HUES48 (cell line): ENCODE results near the gene CD36.

Experiments
- H3K27ac ChIP-seq: one replicate; pipeline ENCODE4 v1.7.0; 2013; ENCODE audit warnings: low read depth, low read length, inconsistent platforms
- H3K27me3 ChIP-seq: 2 replicates; pipeline ENCODE4 v1.6.1; 2013; ENCODE audit warnings: mild to moderate bottlenecking, low read length; ENCODE audit not compliant: control insufficient read depth, insufficient read depth
- H3K36me3 ChIP-seq: 2 replicates; pipeline ENCODE4 v1.6.1; 2013; ENCODE audit warnings: low read length; ENCODE audit not compliant: control insufficient read depth, insufficient read depth
- H3K4me1 ChIP-seq: 2 replicates; pipeline ENCODE4 v1.6.1; 2013; ENCODE audit warnings: mild to moderate bottlenecking, low read length; ENCODE audit not compliant: control insufficient read depth, insufficient read depth
- H3K4me3 ChIP-seq: 2 replicates; pipeline ENCODE4 v1.5.1; 2013; ENCODE audit warnings: mild to moderate bottlenecking, low read depth, low read length
- H3K9ac ChIP-seq: 2 replicates; pipeline ENCODE4 v1.6.1; 2013; ENCODE audit warnings: mild to moderate bottlenecking, low read depth, low read length, moderate library complexity
- H3K9me3 ChIP-seq: 2 replicates; pipeline ENCODE4 v1.6.1; 2013; ENCODE audit warnings: low read length; ENCODE audit not compliant: control insufficient read depth, insufficient read depth

CD36 gene

GRCh38 chr7:80671744-80672143, 33.3 kb downstream of the CD36 start:
- H3K9ac ChIP-seq: no peak overlapping the region
- H3K27ac ChIP-seq: no peak overlapping the region
- no peaks in the 10 kb centered on the region for H3K9me3 ChIP-seq
- H3K4me1 ChIP-seq: no peaks in the 10 kb centered on the region
- no peaks in the 10 kb centered on the region for H3K36me3 ChIP-seq
- H3K4me3 ChIP-seq: no peak overlapping the region
- H3K27me3 ChIP-seq: no peaks in the 10 kb centered on the region

GRCh38 chr7:80675090-80675489, 36.6 kb downstream of the CD36 start:
- no peaks in the 10 kb centered on the region for H3K36me3 ChIP-seq
- H3K4me3 ChIP-seq: no peak overlapping the region
- no peaks in the 10 kb centered on the region for H3K27me3 ChIP-seq
- H3K9ac ChIP-seq: no peak overlapping the region
- H3K27ac ChIP-seq: no peak overlapping the region
- no peaks in the 10 kb centered on the region for H3K4me1 ChIP-seq
- no peaks in the 10 kb centered on the region for H3K9me3 ChIP-seq

DNA sequence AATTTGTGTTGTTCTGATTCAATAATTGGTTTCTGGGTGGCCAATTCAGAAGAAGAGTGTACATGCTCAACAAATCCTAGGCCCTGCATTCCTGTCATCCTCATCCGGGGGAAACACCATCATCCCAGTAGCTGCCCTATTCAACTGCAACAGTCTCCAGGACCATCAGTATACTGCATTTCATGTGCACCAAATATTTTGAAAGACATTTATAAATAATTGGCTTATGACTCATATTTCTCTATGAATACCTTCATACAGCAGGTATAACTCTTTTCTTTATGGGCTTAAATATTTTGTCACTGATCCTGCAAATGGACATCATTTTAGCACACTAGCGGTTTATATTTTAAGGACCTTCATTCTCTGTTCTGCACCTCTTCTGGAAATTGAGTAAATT, 38.0 kb downstream of the CD36 start:
- H3K27me3 ChIP-seq: no peaks in the 10 kb centered on the region
- no peak overlapping the region for H3K27ac ChIP-seq
- H3K4me1 ChIP-seq: no peaks in the 10 kb centered on the region
- no peaks in the 10 kb centered on the region for H3K36me3 ChIP-seq
- no peak overlapping the region for H3K4me3 ChIP-seq
- no peak overlapping the region for H3K9ac ChIP-seq
- no peaks in the 10 kb centered on the region for H3K9me3 ChIP-seq

DNA sequence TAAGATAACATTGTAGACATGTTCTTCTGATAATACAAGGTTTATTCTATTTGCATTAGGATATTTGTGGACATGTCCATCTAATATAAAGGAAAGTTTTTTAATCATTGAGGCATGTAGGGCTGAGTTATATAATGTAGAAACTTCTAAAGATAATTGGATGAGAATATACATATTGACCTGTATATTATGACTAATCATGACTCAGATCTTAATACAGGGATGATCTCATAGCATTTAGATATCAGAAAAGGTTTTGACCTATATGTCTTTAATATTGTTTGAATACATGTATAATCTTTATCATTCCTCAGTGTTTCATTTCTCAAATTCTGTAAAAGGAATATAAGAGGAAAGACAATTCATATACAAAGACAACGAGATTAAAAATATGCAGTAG, 39.2 kb downstream of the CD36 start:
- Histone ChIP-seq H3K9ac (no peak overlapping the region), H3K27ac (no peak overlapping the region), H3K9me3 (no peaks in the 10 kb centered on the region)

GRCh38 chr7:80678707-80679106, 40.3 kb downstream of the CD36 start:
- Histone ChIP-seq H3K4me1 (no peaks in the 10 kb centered on the region), H3K4me3 (no peak overlapping the region), H3K27me3 (no peaks in the 10 kb centered on the region), H3K36me3 (no peaks in the 10 kb centered on the region), H3K27ac (no peak overlapping the region), H3K9ac (no peak overlapping the region), H3K9me3 (no peaks in the 10 kb centered on the region)

More for the DNA sequence above, 39.2 kb downstream of the CD36 start:
- Histone ChIP-seq H3K4me1 (no peaks in the 10 kb centered on the region), H3K36me3 (no peaks in the 10 kb centered on the region), H3K27me3 (no peaks in the 10 kb centered on the region), H3K4me3 (no peak overlapping the region)

DNA sequence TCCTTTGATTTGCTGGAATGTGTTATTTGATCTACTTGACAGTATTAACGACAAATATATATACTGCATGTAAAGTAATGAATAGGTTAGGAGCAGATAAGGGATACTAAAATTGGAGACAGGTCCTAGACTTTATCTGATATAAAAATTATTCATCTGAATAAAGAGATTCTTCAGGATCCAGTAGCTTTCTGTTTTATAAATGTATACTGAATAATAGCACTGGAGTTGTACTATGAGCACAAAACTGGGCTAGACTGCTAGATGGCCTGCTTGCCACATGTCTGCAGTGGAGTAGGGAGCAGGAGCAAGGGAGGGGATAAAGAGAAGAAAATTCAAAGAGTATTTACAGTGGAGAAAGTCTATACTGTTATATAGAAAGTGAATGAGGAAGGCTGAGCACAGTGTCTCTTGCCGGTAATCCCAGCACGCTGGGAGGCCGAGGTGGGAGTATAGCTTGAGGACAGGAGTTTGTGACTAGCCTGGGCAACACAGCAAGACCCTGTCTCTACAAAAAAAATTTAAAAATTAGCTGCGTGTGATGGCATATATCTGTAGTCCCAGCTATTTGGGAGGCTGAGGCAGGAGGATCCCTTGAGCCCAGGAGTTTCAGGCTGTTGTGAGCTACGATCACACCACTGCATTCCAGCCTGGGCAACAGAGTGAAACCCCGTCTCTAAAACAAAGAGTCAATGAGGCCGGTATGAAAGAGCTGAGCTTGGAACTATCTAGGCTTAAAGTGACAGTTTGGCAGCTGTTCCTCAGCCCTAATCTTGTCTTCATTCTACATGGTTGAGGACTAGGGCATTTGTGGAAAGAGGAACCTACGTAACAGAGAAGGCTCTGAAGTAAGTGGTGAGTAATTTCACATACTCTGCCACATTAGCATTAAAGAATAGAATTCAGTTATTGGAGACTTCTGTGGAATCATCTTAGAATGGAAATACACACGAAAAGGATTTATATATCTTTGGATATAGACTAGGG, 41.8 kb downstream of the CD36 start:
- Histone ChIP-seq H3K27me3 (no peaks in the 10 kb centered on the region), H3K9me3 (no peaks in the 10 kb centered on the region; the same call in 1 of the 2 replicates), H3K36me3 (no peaks in the 10 kb centered on the region), H3K4me1 (no peaks in the 10 kb centered on the region), H3K27ac (no peak overlapping the region), H3K9ac (no peak overlapping the region), H3K4me3 (no peak overlapping the region)

DNA sequence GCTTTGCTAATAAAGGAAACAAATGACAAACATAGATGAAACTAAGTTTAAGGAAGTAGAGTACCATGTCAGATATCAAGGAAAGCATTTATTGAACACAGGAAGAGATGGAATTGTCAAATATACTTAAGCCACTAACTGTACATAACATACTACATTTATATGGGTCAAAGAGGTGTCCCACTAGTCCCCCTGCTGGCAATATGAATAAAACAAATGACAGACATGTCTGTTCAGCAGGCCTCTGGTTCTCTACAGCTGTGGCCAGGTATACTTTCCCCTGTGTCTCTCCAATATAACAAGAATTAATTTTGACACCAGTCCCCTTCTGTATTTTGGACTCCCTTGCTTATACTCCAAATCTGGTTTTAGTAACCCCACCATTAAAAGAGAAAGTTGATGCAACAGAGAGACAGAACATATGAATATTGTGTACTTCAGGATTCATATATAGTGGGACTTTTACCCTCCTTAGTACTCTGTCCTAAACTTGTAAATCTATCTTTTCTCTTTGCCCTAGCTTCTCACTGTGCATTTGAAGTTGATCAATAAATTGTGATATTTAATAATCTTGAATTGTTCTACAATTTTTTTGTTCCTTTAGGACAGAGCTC, 42.9 kb downstream of the CD36 start:
- Histone ChIP-seq H3K4me3 (no peak overlapping the region), H3K27ac (no peak overlapping the region), H3K9ac (no peak overlapping the region), H3K9me3 (no peaks in the 10 kb centered on the region; the same call in 1 of the 2 replicates), H3K36me3 (no peaks in the 10 kb centered on the region), H3K4me1 (no peaks in the 10 kb centered on the region), H3K27me3 (no peaks in the 10 kb centered on the region)

GRCh38 chr7:80682744-80683143, 44.3 kb downstream of the CD36 start:
- no peaks in the 10 kb centered on the region for H3K27me3 ChIP-seq
- H3K4me3 ChIP-seq: no peak overlapping the region
- no peaks in the 10 kb centered on the region for H3K4me1 ChIP-seq
- H3K9ac ChIP-seq: no peak overlapping the region
- H3K27ac ChIP-seq: no peak overlapping the region
- H3K9me3 ChIP-seq: no peaks in the 10 kb centered on the region; the same call in 1 of the 2 replicates
- no peaks in the 10 kb centered on the region for H3K36me3 ChIP-seq

- Histone ChIP-seq H3K27me3 (no peaks in the 10 kb centered on the region), H3K9me3 (no peaks in the 10 kb centered on the region; the same call in 1 of the 2 replicates), H3K4me1 (no peaks in the 10 kb centered on the region), H3K36me3 (no peaks in the 10 kb centered on the region), H3K27ac (no peak overlapping the region), H3K4me3 (no peak overlapping the region), H3K9ac (no peak overlapping the region)
Observed at GRCh38 chr7:80686576-80686975, 48.1 kb downstream of the CD36 start.

GRCh38 chr7:80699045-80699638, 60.7 kb downstream of the CD36 start:
- H3K9me3 ChIP-seq: no peaks in the 10 kb centered on the region; the same call in 1 of the 2 replicates
- H3K27me3 ChIP-seq: no peaks in the 10 kb centered on the region
- H3K4me1 ChIP-seq: no peaks in the 10 kb centered on the region; the same call in 1 of the 2 replicates
- no peaks in the 10 kb centered on the region for H3K36me3 ChIP-seq
- no peak overlapping the region for H3K4me3 ChIP-seq
- no peak overlapping the region for H3K9ac ChIP-seq
- H3K27ac ChIP-seq: no peak overlapping the region
